Transverse colon (tissue), 3 donors: ENCODE results near the gene SP1.

ENCODE experiments used
- CTCF ChIP-seq, 5 experiments: fragments of 200-600 bp in 3 of 5; fragments of 450-650 bp in 2 of 5; sonication (generic) in 3 of 5; IDR thresholded peaks; 1 replicate in 2 of 5; 2 replicates in 3 of 5; pipeline ENCODE4 v1.5.1; 2016 to 2017; ENCODE audit warnings: antibody characterized with exemption in 5 of 5, inconsistent platforms in 3 of 5, mild to moderate bottlenecking in 2 of 5, moderate library complexity in 1 of 5
- EP300 ChIP-seq: sonication (generic); formaldehyde crosslinking; IDR thresholded peaks from one replicate; pipeline ENCODE4 v1.6.1; 2017; ENCODE audit warnings: antibody characterized with exemption, low read depth

GRCh38 chr12:53334822-53335221 is 45.2 kb upstream of the SP1 start:
- TF ChIP-seq CTCF (IDR thresholded peaks at IDR 0.05), result no peak
- no peak for TF ChIP-seq EP300
